HepG2 (cell line): ENCODE data around the gene CASP4. TPM values are rescaled to one million over a fixed set of nuclear protein-coding genes. Genes with fewer than 3 reads are reported as not detected.

Experiments used
- BORCS8-MEF2B ChIP-seq: sonication (generic); formaldehyde crosslinking; IDR thresholded peaks from 2 replicates; pipeline ENCODE4 v1.8.0; 2022; ENCODE audit warnings: mild to moderate bottlenecking, missing genetic modification reagents
- DMAP1 ChIP-seq: IDR thresholded peaks from 2 replicates; pipeline ENCODE4 v1.6.1; 2016
- EEA1 ChIP-seq: sonication (generic); formaldehyde crosslinking; IDR thresholded peaks from 2 replicates; pipeline ENCODE4 v1.5.1; 2020; ENCODE audit warnings: mild to moderate bottlenecking, missing genetic modification reagents, borderline replicate concordance
- ERF ChIP-seq: IDR thresholded peaks from 2 replicates; pipeline ENCODE4 v1.6.1; 2018; ENCODE audit warnings: missing biosample characterization, missing genetic modification reagents
- ETV5 ChIP-seq: IDR thresholded peaks from 2 replicates; pipeline ENCODE4 v1.6.1; 2018; ENCODE audit warnings: missing biosample characterization, missing genetic modification reagents, inconsistent platforms, borderline replicate concordance
- FOXO4 ChIP-seq: sonication (generic); formaldehyde crosslinking; conservative IDR thresholded peaks from 2 replicates; pipeline ENCODE4 v1.8.1; 2023; ENCODE audit warnings: missing genetic modification reagents
- GZF1 ChIP-seq: sonication (generic); formaldehyde crosslinking; IDR thresholded peaks from 2 replicates; pipeline ENCODE4 v1.5.1; 2020; ENCODE audit warnings: mild to moderate bottlenecking, missing genetic modification reagents
- HIC2 ChIP-seq: sonication (generic); formaldehyde crosslinking; IDR thresholded peaks from 2 replicates; pipeline ENCODE4 v1.9.0; 2022; ENCODE audit warnings: low read depth, missing genetic modification reagents
- HOXA5 ChIP-seq: sonication (generic); formaldehyde crosslinking; IDR thresholded peaks from 2 replicates; pipeline ENCODE4 v1.4.0; 2020; ENCODE audit warnings: missing genetic modification reagents
- IKZF4 ChIP-seq: sonication (generic); formaldehyde crosslinking; IDR thresholded peaks from 2 replicates; pipeline ENCODE4 v1.5.1; 2020; ENCODE audit warnings: borderline replicate concordance, mild to moderate bottlenecking, low read depth, missing genetic modification reagents; ENCODE audit errors: not compliant biosample characterization
- IRF9 ChIP-seq: sonication (generic); formaldehyde crosslinking; IDR thresholded peaks from 2 replicates; pipeline ENCODE4 v1.8.0; 2022; ENCODE audit warnings: missing genetic modification reagents, mild to moderate bottlenecking, borderline replicate concordance
- IRX3 ChIP-seq: sonication (generic); formaldehyde crosslinking; IDR thresholded peaks from 2 replicates; pipeline ENCODE4 v1.8.1; 2023; ENCODE audit warnings: mild to moderate bottlenecking, low read depth, missing genetic modification reagents, borderline replicate concordance
- KAT7 ChIP-seq: IDR thresholded peaks from 2 replicates; pipeline ENCODE4 v1.6.1; 2018; ENCODE audit warnings: borderline replicate concordance, missing compliant biosample characterization
- MED13 ChIP-seq: sonication (generic); formaldehyde crosslinking; IDR thresholded peaks from 2 replicates; pipeline ENCODE4 v1.5.0; 2020; ENCODE audit warnings: missing genetic modification reagents
- NBN ChIP-seq: fragments of 450-650 bp; conservative IDR thresholded peaks from 2 replicates; pipeline ENCODE4 v1.6.1; 2017
- NFE2L1 ChIP-seq: sonication (generic); formaldehyde crosslinking; IDR thresholded peaks from 2 replicates; pipeline ENCODE4 v1.4.0; 2020; ENCODE audit warnings: missing genetic modification reagents, mild to moderate bottlenecking, borderline replicate concordance
- PPARG ChIP-seq: conservative IDR thresholded peaks from 2 replicates; pipeline ENCODE4 v1.6.1; 2016; ENCODE audit warnings: missing biosample characterization, missing genetic modification reagents
- SALL1 ChIP-seq: sonication (generic); formaldehyde crosslinking; IDR thresholded peaks from 2 replicates; pipeline ENCODE4 v1.8.0; 2022; ENCODE audit warnings: mild to moderate bottlenecking, missing genetic modification reagents
- SALL2 ChIP-seq: sonication (generic); formaldehyde crosslinking; IDR thresholded peaks from 2 replicates; pipeline ENCODE4 v1.8.1; 2023; ENCODE audit warnings: mild to moderate bottlenecking, missing genetic modification reagents, inconsistent platforms
- SNAPC2 ChIP-seq: sonication (generic); formaldehyde crosslinking; IDR thresholded peaks from 2 replicates; pipeline ENCODE4 v1.8.1; 2022; ENCODE audit warnings: mild to moderate bottlenecking, missing genetic modification reagents
- TEAD3 ChIP-seq: optimal IDR thresholded peaks from 2 replicates; pipeline ENCODE3; 2016; ENCODE audit warnings: borderline replicate concordance
- TOE1 ChIP-seq: sonication (generic); formaldehyde crosslinking; IDR thresholded peaks from 2 replicates; pipeline ENCODE4 v1.4.0; 2020; ENCODE audit warnings: mild to moderate bottlenecking, missing genetic modification reagents
- ZBTB34 ChIP-seq: sonication (generic); formaldehyde crosslinking; IDR thresholded peaks from 2 replicates; pipeline ENCODE4 v1.8.0; 2022; ENCODE audit warnings: mild to moderate bottlenecking, missing genetic modification reagents
- ZFYVE20 ChIP-seq: sonication (generic); formaldehyde crosslinking; IDR thresholded peaks from 2 replicates; pipeline ENCODE4 v1.8.0; 2023; ENCODE audit warnings: low read depth, mild to moderate bottlenecking, moderate library complexity, missing genetic modification reagents, borderline replicate concordance
- ZKSCAN5 ChIP-seq: sonication (generic); formaldehyde crosslinking; IDR thresholded peaks from 2 replicates; pipeline ENCODE4 v1.5.1; 2020; ENCODE audit warnings: mild to moderate bottlenecking, missing genetic modification reagents
- ZMYM3 ChIP-seq: sonication (generic); formaldehyde crosslinking; IDR thresholded peaks from 2 replicates; pipeline ENCODE4 v1.5.1; 2020; ENCODE audit warnings: mild to moderate bottlenecking, missing genetic modification reagents
- ZNF335 ChIP-seq: sonication (generic); formaldehyde crosslinking; IDR thresholded peaks from 2 replicates; pipeline ENCODE4 v1.4.0; 2020; ENCODE audit warnings: missing genetic modification reagents
- ZNF615 ChIP-seq: sonication (generic); formaldehyde crosslinking; IDR thresholded peaks from 2 replicates; pipeline ENCODE4 v1.5.0; 2020; ENCODE audit warnings: mild to moderate bottlenecking, missing genetic modification reagents, borderline replicate concordance
- ZNF790 ChIP-seq: sonication (generic); formaldehyde crosslinking; IDR thresholded peaks from 2 replicates; pipeline ENCODE4 v1.8.0; 2022; ENCODE audit warnings: missing genetic modification reagents, mild to moderate bottlenecking, borderline replicate concordance
- polyA plus RNA-seq, 8 experiments: library from polyadenylated mRNA; depleted of rRNA in 3 of 8; stranded (reverse) in 7 of 8; unstranded in 1 of 8; fragments of >200 nt; fragmentation: Illumina TruSeq in 4 of 8; extraction: Trizol in 4 of 8; gene quantifications; 2 replicates each; pipeline versions ENCODE4 v1.2.1 to v1.2.3, GENCODE V29; 2011 to 2016; ENCODE audit warnings: low read depth in 4 of 8, missing spikeins in 1 of 8, mixed read lengths in 1 of 8; ENCODE audit not compliant: insufficient read depth in 1 of 8
- total RNA-seq, 5 experiments: library from RNA; depleted of rRNA; stranded (reverse); fragments of >200 nt; fragmentation: Illumina TruSeq; extraction: Trizol; gene quantifications; 2 replicates each; pipeline ENCODE4 v1.2.3, GENCODE V29; 2016; ENCODE audit warnings: low read depth in 1 of 5

The CASP4 gene
- total and polyA plus RNA-seq, 2 of the 13 experiments (the other 11 are each of a cell fraction or from before 2014, with no cell fraction given) = 56.4 to 69.8 TPM

GRCh38 chr11:104956528-104956927 is 11.8 kb downstream of the CASP4 start (continued):
- TF ChIP-seq ZNF615 (CRISPR knock-in tag) (no peak), ZBTB34 (no peak), NBN (no peak), FOXO4 (CRISPR knock-in tag) (no peak), IKZF4 (CRISPR knock-in tag) (no peak), MED13 (CRISPR knock-in tag) (no peak), ZKSCAN5 (CRISPR knock-in tag) (no peak), HOXA5 (CRISPR knock-in tag) (0 out of 2 replicates have a peak, but pooled peaks have one; percentile 49), ETV5 (no peak), TOE1 (CRISPR knock-in tag) (no peak), ZMYM3 (CRISPR knock-in tag) (no peak), SNAPC2 (CRISPR knock-in tag) (no peak), DMAP1 (CRISPR knock-in tag) (no peak), IRX3 (CRISPR knock-in tag) (no peak), GZF1 (CRISPR knock-in tag) (no peak), EEA1 (CRISPR knock-in tag) (no peak), SALL2 (CRISPR knock-in tag) (no peak), ZNF335 (CRISPR knock-in tag) (no peak), TEAD3 (peak; percentile 93), ERF (CRISPR knock-in tag) (no peak), ZNF790 (CRISPR knock-in tag) (no peak), SALL1 (CRISPR knock-in tag) (peak; percentile 40; the same call in 1 of the 2 replicates), IRF9 (CRISPR knock-in tag) (no peak), NFE2L1 (CRISPR knock-in tag) (no peak), BORCS8-MEF2B (CRISPR knock-in tag) (no peak), ZFYVE20 (CRISPR knock-in tag) (no peak), HIC2 (CRISPR knock-in tag) (no peak), KAT7 (no peak), PPARG (CRISPR knock-in tag) (no peak; the same call in 1 of the 2 replicates)
